GM19395 (cell line): ENCODE results near the gene GALNT9.
"Not testable (repeated sequence)": the region's sequence is repeated elsewhere in the genome, so short reads cannot be mapped to it uniquely, and the experiment has no call there.

Experiments
- ATAC-seq: cut with Tn5 transposase; IDR thresholded peaks from one replicate; pipeline ENCODE4 v1.9.1; 2021; ENCODE audit warnings: mild to moderate bottlenecking, moderate library complexity; ENCODE audit not compliant: unreplicated experiment

Gene GALNT9

GRCh38 chr12:132149526-132149925 lies 179.9 kb downstream of the GALNT9 start:
- ATAC-seq, result not testable (repeated sequence)

- no peak for ATAC-seq
Observed at GRCh38 chr12:132148368-132149045, 180.9 kb downstream of the GALNT9 start.

GRCh38 chr12:132147423-132148367 lies 181.7 kb downstream of the GALNT9 start:
- ATAC-seq, result no peak

- no peak for ATAC-seq
Observed at GRCh38 chr12:132146772-132147422, 182.5 kb downstream of the GALNT9 start.
